Lower leg skin (tissue), 4 donors: ENCODE data around the gene XYLT1. TPM values are rescaled to one million over a fixed set of nuclear protein-coding genes. Genes with fewer than 3 reads are reported as not detected.

Experiments used
- DNase-seq, 2 donors: peaks; one replicate each; pipeline ENCODE4 v3.0.0-alpha.2; 2019; ENCODE audit warnings: low spot score in 2 of 2
- H3K4me3 ChIP-seq: fragments of 200-600 bp; sonication (generic); 2 replicates; pipeline ENCODE4 v1.5.1; 2017; ENCODE audit warnings: mild to moderate bottlenecking, low read depth; ENCODE audit not compliant: poor library complexity, severe bottlenecking
- CTCF ChIP-seq, 3 donors: fragments of 450-650 bp; IDR thresholded peaks; one replicate each; pipeline ENCODE4 v1.5.1; 2016; ENCODE audit warnings: antibody characterized with exemption in 3 of 3, mild to moderate bottlenecking in 3 of 3, moderate library complexity in 2 of 3
- POLR2A ChIP-seq, 2 donors: fragments of 450-650 bp; IDR thresholded peaks; one replicate each; pipeline ENCODE4 v1.6.1; 2016 to 2017; ENCODE audit warnings: antibody characterized with exemption in 2 of 2, mild to moderate bottlenecking in 1 of 2, moderate library complexity in 1 of 2
- WGBS, 2 donors: methylation state at CpG; one replicate each; pipeline ENCODE4 v1.1.5; 2018; 5-methylcytosine and 5-hydroxymethylcytosine counted together
- intact Hi-C: fragments of 100-400 bp; cut with DNase I; formaldehyde crosslinking; loops from one replicate; pipeline ENCODE4 v1.15.0; 2023; ENCODE audit warnings: low total_unique reads
- total RNA-seq, 4 donors: library from RNA; depleted of rRNA; stranded (reverse); fragments of >200 nt; gene quantifications; one replicate each; pipeline ENCODE4 v1.1.0, GENCODE V29; 2016

The XYLT1 gene
- total RNA-seq, 4 donors from 2014 or later, result 17.2 to 20.3 (median 19.7) TPM

GRCh38 chr16:17225541-17225940, 245.2 kb downstream of the XYLT1 start:
- TF ChIP-seq POLR2A (IDR thresholded peaks at IDR 0.05) (no peak), CTCF (IDR thresholded peaks at IDR 0.05) (no peak)
- DNase-seq, result no peak
- H3K4me3 ChIP-seq, result no peak overlapping the region
- WGBS, 2 donors, result 30 to 36% methylated on average over 7 of the region's 7 CpGs
- intact Hi-C loops, result loop anchor here (10.0 kb wide), 1 partner anchor 249 kb away; the partner anchor contains the start of gene XYLT1

GRCh38 chr16:17224879-17225281, 245.9 kb downstream of the XYLT1 start:
- H3K4me3 ChIP-seq, result no peak overlapping the region
- intact Hi-C loops, result loop anchor here (10.0 kb wide), 1 partner anchor 250 kb away; the partner anchor contains the start of gene XYLT1
- 13 to 30% methylated on average over 4 of the region's 4 CpGs for WGBS, 2 donors
- no peak for TF ChIP-seq CTCF (IDR thresholded peaks at IDR 0.05)
- TF ChIP-seq POLR2A (IDR thresholded peaks at IDR 0.05), result no peak
- DNase-seq, result peak in 1 of 2 donors; percentile 60

GRCh38 chr16:17224350-17224749, 246.4 kb downstream of the XYLT1 start:
- 80 to 84% methylated on average over 5 of the region's 5 CpGs for WGBS, 2 donors
- no peak for DNase-seq
- TF ChIP-seq POLR2A (IDR thresholded peaks at IDR 0.05), result no peak
- no peak for TF ChIP-seq CTCF (IDR thresholded peaks at IDR 0.05)
- intact Hi-C loops, result loop anchor here (10.0 kb wide), 1 partner anchor 250 kb away; the partner anchor contains the start of gene XYLT1
- H3K4me3 ChIP-seq, result no peak overlapping the region

GRCh38 chr16:17223576-17223975, 247.2 kb downstream of the XYLT1 start:
- no peak for TF ChIP-seq CTCF (IDR thresholded peaks at IDR 0.05)
- no peak for TF ChIP-seq POLR2A (IDR thresholded peaks at IDR 0.05)
- WGBS, 2 donors, result 95 to 96% methylated on average over 3 of the region's 3 CpGs
- no peak for DNase-seq
- H3K4me3 ChIP-seq, result no peak overlapping the region
- intact Hi-C loops, result loop anchor here (10.0 kb wide), 1 partner anchor 251 kb away; the partner anchor contains the start of gene XYLT1

GRCh38 chr16:17222871-17223401, 247.8 kb downstream of the XYLT1 start:
- 80 to 82% methylated on average over 12 of the region's 12 CpGs for WGBS, 2 donors
- intact Hi-C loops, result loop anchor here (10.0 kb wide), 1 partner anchor 252 kb away; the partner anchor contains the start of gene XYLT1
- H3K4me3 ChIP-seq, result no peak overlapping the region
- peak in 1 of 2 donors; percentile 29 for DNase-seq
- TF ChIP-seq CTCF (IDR thresholded peaks at IDR 0.05) (no peak), POLR2A (IDR thresholded peaks at IDR 0.05) (no peak)
